GM12801 (cell line): ENCODE data around the gene SIAE.

Experiments used
- CTCF ChIP-seq: IDR thresholded peaks from one replicate; pipeline ENCODE4 v1.5.1; 2011; ENCODE audit warnings: control low read depth; ENCODE audit not compliant: insufficient read length; ENCODE audit errors: extremely low read depth

SIAE gene

DNA sequence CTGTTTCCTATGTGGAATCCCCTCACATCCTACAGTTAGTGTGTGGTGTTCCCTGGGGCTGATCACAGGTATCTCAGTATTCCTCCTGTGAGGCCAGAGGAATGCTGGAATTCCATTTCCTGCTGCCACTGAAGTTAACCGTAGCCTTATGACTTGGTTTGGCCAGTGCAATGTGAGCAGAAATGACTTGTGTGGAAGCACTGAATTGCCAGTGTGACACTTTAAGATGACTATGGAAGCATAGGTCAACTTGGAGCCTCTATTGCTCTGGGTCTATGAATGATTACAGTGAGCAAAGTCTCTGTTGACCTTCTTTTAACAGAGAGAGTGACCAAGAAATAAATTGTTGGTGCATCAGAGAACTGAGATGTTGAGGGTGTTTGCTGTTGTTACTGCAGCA lies 34.4 kb downstream of the SIAE start:
- no peak for TF ChIP-seq CTCF

GRCh38 chr11:124638500-124638899 lies 35.0 kb downstream of the SIAE start:
- TF ChIP-seq CTCF: no peak

DNA sequence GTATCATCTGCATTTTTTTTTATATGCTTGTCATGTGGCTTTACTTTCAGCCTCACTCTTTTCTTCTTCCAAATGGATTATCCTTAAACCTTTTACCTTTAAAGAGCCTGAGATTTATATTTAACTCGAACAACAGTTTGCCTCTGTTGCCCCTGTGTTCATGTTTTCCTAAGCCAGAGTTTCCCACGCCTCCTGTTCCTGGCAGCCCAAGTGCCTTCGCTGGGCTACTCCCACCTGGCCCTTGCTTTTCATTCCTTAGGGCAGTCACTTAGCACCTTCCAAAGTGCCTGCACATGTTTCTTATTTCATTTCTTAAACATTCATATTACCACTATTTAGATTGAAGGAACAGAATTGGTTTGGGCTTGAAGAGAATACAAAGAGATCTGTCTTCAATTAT lies 37.6 kb downstream of the SIAE start:
- TF ChIP-seq CTCF: no peak

- no peak for TF ChIP-seq CTCF
These were observed 40.2 kb downstream of the SIAE start for GRCh38 chr11:124633355-124633754.

DNA sequence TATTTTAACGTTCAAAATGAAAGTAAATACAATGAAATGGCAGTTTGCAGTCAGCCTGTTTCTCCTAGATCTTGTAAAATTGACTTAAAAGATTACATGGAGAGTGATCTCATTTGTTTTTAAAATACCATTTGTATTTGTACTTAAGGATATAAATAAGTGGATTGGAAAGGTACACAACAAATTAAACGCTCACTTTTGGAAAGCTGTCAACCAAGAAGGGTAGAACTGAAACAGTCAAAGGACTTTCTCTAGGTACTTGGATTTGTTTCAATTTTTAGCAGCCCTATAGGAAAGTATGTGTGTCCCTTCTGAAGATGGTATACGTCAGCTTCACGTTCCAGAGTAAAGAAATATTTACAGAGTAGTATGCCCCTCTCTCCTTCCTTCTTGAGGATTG lies 43.6 kb downstream of the SIAE start:
- TF ChIP-seq CTCF: no peak

DNA sequence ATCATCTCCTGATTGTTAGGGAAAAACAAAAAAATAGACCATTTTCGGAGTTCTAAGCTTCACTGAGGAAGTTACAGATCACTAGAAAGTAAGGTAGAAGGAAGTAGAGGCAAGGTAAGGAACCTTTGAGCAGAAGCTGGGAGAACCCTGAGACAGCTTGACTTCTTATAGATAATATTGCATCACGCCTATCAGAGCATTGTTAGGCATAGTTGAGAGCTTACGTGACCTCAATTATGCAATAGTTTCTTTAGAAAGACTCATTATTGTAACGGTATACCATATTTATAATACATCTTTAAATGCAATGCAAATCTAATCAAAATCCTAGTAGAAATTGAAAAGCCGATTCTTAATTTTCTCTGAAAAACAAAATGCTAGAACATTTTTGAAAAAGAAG lies 46.0 kb downstream of the SIAE start:
- no peak for TF ChIP-seq CTCF

DNA sequence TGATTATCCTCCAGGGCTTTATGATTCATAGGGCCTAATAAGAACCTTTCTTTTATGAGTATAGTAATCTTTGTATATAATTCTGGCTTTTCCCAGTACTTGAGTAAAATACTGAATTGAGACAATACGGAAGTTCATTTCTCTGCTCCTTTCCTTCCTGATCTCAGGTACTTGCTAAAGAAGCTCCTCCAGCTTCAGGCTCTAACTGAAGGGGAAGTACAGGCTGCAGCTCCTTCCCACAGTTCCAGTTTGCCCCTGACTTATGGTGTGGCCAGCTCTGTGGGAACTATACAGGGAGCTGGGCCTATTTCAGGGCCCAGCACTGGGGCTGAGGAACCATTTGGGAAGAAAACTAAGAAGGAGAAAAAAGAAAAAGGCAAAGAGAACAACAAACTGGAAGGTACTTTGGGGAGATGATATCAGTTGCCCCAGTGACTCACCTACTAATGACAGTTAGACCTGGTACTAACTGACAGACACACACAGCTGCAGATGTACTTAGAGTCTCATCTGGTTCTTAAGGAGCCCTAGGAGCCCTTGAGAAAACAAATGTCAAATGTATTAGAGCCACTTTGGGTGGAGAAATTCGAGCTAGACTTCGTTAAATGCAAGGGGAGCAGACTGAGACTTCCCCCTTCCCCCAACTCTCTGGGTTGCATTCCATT lies 47.9 kb downstream of the SIAE start:
- no peak for TF ChIP-seq CTCF

- TF ChIP-seq CTCF: no peak
These were observed 49.5 kb downstream of the SIAE start for GRCh38 chr11:124623861-124624525.
